PC-3 (cell line): Measurements from ENCODE around the gene IFT25.

Experiments
- CTCF ChIP-seq: fragments of 300-600 bp; sonication (generic); conservative IDR thresholded peaks from 2 replicates; pipeline ENCODE4 v1.5.1; 2017; ENCODE audit warnings: antibody characterized with exemption, low read depth, mild to moderate bottlenecking, low read length
- EZH2 ChIP-seq: fragments of 300-600 bp; sonication (generic); IDR thresholded peaks from one replicate; pipeline ENCODE4 v1.6.1; 2017; ENCODE audit warnings: antibody characterized with exemption, mild to moderate bottlenecking, low read length; ENCODE audit not compliant: unreplicated experiment
- EZH2phosphoT487 ChIP-seq: fragments of 300-600 bp; sonication (generic); IDR thresholded peaks from 2 replicates; pipeline ENCODE4 v1.6.1; 2018; ENCODE audit warnings: mild to moderate bottlenecking, antibody characterized with exemption, low read length, borderline replicate concordance

- no peak for TF ChIP-seq CTCF
- TF ChIP-seq EZH2 = no peak
- TF ChIP-seq EZH2phosphoT487 = no peak
Observed at GRCh38 chr1:53975861-53976260, 30.4 kb upstream of the IFT25 start.
